Fibroblast of skin of left quadriceps (primary cell): ENCODE results near the gene CISTR.
"Not testable (repeated sequence)": the region's sequence is repeated elsewhere in the genome, so short reads cannot be mapped to it uniquely, and the experiment has no call there.

ENCODE experiments used
- DNase-seq, 2 experiments: peaks; one replicate each; pipeline ENCODE4 v3.0.0-alpha.2; 2013; ENCODE audit warnings: low read depth in 2 of 2

Gene CISTR

GRCh38 chr12:53762793-53763192 is 11.0 kb upstream of the CISTR start:
- not testable (repeated sequence) for DNase-seq

DNA sequence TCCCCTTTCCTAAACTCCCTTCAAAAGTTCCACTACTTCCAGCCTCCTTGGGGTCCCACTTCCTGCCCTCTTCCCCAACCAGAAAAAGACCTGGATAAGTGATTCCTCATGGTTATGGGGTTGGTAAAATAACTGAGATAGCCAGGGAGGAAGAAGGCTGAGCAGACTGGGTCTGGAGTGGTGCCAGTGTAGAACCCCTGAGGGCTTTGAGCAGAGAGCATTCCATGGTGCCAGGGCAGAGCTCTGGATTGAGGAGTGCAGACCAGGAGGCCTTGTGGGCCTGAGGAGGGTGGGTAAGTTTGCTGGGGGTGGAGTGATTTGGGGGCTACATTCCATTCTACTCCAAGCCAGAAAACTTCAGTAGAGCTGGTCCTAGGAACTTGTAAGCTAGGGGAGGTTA is 9.5 kb upstream of the CISTR start:
- DNase-seq = no peak

DNA sequence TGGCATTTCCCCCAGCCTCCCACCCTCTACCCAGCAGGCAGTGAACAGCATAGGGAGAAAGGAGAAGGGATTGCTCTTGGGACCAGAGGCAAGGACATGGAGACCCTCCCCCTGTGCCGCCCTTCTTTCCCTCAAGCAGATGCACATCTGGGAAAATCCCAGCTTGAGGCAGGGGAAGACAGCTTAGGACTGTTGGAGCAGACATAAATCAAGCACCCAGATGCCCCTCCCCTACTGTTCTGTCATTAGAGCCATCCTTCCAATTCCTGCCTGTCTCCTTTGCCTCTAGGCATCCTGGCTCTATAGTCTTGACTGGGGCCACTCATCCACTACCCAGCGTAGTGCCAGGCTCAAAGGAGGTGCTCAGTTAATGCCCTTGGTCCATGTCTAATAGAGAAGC is 7.5 kb upstream of the CISTR start:
- no peak for DNase-seq

- no peak for DNase-seq
These were observed 6.9 kb upstream of the CISTR start for GRCh38 chr12:53758730-53759103.

DNA sequence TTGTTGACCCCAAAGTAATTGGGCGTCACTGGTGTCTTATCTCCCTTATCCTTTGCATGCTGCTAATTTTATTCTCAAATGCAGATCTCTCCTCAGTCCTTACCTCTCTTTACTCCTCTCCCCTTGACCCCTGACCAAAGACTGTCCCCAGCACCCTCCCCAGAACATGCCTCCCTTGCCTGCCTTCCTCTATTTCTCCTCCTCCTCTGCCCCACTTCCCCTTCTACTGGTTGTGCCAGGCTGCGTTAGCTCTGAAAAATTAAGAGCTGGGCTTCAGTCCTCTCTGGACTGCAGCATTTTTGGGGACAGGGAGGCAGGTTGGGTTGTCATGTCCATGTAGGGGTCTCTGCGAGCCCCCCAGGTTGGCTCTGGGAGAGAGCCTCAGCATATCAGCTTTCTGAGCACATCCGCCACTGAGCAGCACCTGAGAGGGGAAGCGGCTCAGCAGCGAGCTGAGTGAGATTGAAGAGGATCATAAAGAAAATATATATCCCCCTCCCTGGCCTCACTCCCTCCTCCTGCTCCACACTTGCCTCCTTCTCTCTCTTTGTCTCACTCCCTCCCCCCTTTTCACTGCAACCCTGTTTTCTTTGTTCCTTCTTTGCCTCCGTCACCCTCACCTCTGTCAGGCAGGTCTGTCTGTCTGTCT is 6.4 kb upstream of the CISTR start:
- no peak for DNase-seq

- no peak for DNase-seq
These were observed 5.5 kb upstream of the CISTR start for GRCh38 chr12:53757101-53757770.

DNA sequence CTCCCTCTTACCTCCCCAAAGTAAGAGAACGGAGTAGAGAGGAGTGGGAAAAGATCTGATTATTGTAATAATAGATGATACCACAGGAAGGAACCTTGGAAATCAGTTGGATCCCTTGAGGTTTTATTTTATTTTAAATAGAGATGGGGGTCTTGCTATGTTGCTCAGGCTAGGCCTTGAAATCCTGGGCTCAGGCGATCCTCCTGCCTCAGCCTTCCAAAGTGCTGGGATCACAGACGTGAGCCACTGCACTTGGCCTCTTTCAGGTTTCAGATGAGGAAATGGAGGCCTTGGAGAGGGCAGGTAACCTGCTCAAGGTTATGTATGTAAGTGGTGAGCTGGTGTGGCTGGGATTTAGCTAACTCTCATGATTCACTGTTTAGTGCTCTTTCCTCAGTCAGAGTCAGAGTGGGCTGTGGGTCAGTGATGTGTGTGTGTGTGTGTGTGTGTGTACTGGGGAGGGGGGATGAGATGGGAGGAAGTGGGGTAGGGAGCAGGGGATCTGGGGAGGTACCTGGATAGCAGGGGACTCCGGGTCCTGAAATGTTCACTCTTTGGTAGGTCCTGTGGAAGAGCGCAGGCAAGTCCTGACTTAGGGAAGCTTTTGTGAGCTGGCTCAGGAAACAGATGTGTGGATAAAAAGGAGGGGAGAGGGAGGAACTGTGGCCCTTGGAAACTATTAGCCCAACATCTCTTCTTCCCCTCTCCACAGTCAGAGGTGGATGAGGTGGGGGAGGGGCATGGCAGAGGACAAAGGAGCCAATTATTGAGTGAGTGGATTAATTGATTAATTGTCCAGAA is 4.7 kb upstream of the CISTR start:
- DNase-seq = no peak

DNA sequence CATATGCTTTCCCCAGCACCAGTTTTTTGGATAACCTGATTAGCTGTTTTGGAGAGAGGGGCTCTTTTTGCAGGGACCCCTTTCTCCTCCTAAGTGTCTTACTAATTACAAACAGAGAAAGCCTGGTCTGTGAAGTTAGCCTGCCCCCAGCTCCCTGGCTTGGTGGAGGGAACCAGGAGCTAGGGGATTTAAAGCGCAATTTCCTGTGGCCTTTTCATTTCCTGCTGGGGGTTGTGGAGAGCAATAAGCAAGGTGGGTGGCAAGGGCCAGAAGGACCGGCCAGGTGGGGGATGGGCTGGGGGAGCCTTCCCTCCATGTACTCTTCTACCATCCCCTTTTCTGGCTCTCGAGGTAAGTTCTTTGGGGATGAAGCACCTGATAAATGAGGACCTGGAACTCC is 4.1 kb upstream of the CISTR start:
- DNase-seq = no peak

- no peak for DNase-seq
These were observed 3.7 kb upstream of the CISTR start for GRCh38 chr12:53755451-53755891.

DNA sequence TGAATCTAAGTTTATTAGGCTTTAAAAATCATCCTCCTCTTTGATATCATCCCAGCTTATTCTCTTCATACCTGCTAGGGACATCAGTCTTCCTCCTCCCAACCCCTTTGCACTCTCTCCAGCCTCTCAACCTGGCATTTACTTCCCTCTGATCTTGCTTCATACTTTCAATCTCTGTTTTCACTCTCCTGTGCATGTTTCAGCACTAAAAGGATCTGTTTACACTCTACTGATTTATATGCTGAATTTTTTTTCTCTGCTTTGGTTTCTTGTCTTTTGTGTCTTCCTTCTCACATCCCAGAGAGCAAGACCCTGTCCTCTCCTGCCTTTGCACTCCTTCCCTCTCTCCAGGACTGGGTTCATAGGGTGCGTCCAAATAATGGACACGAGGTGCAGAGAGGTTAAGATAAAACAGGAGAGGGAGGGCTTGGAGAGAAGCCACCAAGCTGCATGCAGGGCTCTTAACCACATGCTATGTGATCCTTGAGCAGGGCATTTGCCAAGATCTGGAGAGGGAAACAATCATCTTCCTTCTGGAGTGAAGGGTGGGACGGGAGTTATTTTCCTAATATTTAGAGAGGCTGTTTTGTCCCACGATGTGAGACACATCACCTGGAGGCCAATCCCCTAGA is 3.0 kb upstream of the CISTR start:
- DNase-seq = no peak

DNA sequence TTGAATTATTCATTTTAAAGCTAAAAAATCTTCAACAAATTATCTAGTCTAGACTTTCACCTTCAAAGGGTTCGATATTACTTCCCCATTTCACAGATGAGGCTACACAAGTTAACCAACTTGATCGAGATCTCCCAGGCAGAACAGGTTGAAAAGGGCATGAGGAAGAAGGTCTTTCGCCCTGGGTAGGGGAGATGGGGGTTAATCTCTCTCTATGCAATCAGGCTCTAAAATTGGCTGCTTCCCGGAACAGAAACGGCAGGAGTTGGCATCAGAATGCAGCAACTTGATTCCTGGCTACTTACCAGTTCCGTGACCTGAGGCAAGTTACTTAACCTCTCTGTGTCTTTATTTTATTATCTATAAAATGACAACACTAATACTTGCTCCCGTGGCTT is 2.4 kb upstream of the CISTR start:
- no peak for DNase-seq

GRCh38 chr12:53752621-53753020 is 842 bp upstream of the CISTR start:
- no peak for DNase-seq

DNA sequence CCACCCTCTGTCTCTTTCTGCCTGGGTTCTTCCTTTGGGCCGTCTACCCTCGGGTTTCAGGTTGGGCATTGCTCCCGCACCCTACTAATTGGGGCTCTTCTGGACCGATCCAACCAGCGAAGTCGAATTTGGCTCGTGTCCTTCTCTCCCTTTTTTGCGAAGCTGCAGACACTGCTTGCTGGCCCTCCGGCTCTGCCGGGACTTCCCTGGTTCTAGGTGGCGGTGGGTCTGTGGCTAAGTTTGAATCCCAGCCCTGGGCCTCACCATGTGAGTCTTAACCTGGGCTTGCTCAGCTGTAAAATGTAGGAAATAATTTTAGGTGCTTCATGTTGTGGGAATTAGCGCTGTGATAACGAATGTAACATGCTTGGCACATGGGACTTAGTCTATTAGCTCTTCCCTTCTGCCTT is 418 bp upstream of the CISTR start:
- DNase-seq = no peak

- no peak for DNase-seq
These were observed 905 bp downstream of the CISTR start for GRCh38 chr12:53750812-53751335.

- DNase-seq = no peak
These were observed 1.6 kb downstream of the CISTR start for GRCh38 chr12:53749986-53750811.

DNA sequence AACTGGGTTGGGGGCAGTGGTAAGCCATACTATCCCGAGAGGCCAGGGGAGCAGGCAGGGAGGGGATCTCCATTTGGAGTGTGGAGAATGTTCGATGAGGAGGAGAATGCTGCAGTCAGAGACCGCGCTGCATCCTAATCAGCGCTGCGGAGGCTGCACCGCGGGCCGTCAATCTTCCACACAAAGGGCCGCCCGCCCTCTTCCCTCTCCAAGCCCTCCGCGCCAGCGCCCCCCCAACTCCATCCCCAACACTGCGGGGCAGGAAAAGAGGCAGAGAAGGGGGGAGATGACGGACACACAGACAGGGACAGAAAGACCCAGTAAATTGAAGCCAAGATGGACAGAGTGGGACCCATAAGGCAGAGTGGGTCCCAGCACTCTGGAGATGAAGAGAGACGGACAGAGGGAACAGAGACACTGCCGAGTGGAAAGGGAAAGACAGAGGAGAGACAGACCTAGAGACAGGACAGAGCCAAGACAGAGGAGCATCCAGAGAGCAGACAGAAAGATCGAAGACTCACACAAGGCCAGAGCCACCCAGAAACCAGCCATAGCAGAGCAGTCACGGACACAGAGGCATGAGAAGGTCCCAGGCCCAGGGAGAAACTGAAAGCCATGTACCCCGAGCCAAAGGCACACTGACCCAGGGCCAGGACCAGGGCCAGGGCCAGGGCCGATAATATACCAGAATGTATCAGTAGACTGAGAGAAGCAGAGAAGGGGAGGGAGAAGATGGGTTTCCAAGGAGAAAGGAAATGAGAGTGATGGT is 3.5 kb downstream of the CISTR start:
- DNase-seq = no peak

DNA sequence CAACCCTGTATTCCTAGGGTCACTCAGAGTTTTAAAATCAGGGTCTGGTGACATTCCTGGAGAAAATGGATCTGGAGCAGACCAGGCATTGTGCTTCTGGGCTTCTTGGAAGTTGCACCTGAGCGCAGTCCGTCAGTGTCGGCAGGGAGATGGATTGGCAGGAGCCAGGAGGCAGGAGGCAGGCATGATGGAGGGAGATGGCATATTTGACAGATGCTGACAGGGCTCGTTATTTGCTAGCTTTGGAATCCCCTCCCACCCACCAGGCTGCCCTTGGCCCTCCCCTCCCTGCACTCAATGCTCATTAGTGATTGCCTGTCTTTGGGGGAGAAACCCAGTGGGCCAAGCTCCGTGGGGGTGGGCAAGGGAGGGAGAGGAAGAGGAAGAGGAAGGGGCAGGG is 4.7 kb downstream of the CISTR start:
- no peak for DNase-seq

DNA sequence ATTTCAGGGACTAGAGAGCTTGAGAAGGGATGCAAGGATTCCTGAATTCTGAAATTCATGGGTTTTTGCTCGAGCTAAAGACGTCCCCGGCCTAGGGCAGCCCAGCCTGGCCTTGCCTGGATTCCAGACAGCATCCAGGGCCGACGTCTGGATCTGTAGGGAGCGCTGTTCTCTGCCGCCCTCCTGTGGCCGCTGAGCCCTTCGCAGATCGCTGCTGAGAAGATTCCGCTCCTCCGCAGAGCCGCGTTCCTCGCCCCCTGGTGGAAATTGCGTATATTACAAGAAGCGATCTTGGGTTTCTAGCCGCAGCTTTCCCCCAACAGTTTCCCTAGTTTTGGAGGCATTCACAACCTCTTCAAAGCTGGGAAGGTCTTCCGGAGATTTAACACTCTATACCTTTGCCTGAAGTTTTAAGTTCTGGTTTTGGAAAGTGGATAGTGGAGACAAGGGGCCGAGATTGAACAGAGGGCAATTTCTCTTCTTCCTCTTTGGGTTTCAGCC is 5.1 kb downstream of the CISTR start:
- DNase-seq = peak; percentile 70 to 72

DNA sequence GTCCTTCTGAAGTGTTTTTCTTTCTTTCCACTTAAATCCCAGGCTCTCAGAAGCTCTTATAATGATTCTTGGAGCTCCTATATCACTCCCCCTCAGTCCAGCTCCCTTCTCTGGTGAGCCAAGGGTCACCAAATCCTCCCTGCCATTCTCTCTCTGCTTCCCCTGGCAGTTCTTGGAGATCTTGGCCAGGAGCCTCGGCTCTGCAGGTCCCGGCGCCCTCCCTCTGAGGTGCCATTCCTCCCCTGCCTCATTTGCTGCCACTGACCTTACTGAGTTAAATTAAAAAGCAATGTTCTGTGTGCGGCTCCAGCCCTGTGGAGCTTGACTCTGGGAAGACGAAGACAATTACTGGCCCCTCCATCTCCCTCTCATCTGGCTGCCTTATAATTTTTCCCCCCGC is 7.0 kb downstream of the CISTR start:
- DNase-seq = no peak

- no peak for DNase-seq
These were observed 7.7 kb downstream of the CISTR start for GRCh38 chr12:53744130-53744441.
